ENCODE results near the gene IP6K3.
A peak's percentile ranks its signal among the peaks of the same experiment; 100 is the strongest.

Gene IP6K3

DNA sequence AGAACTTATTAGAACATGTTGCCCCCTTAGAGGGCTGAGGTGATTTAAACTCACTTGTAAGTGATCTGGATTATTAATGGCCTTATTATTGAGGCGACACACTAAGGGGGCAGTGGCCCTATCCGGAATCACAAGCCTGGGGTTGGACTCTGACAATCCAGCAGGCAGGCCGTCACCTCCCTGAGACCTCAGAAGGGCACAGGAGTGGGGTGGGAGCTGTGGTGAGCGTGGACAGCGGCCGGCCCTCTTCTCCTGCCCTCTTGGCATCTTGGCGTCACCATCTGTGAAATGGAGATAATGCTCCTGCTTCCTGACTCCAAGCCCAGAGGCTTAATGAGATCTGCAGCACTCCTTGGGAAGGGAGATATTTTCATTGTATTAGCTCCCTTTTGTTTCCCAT, 19.6 kb downstream of the IP6K3 start:
- no peak for DNase-seq
- TF ChIP-seq, protein P1, sequence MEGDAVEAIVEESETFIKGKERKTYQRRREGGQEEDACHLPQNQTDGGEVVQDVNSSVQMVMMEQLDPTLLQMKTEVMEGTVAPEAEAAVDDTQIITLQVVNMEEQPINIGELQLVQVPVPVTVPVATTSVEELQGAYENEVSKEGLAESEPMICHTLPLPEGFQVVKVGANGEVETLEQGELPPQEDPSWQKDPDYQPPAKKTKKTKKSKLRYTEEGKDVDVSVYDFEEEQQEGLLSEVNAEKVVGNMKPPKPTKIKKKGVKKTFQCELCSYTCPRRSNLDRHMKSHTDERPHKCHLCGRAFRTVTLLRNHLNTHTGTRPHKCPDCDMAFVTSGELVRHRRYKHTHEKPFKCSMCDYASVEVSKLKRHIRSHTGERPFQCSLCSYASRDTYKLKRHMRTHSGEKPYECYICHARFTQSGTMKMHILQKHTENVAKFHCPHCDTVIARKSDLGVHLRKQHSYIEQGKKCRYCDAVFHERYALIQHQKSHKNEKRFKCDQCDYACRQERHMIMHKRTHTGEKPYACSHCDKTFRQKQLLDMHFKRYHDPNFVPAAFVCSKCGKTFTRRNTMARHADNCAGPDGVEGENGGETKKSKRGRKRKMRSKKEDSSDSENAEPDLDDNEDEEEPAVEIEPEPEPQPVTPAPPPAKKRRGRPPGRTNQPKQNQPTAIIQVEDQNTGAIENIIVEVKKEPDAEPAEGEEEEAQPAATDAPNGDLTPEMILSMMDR (IDR thresholded peaks at IDR 0.05), result no peak
- no peaks in the 10 kb centered on the region for H3K9me3 Mint-ChIP-seq
- H3K36me3 Mint-ChIP-seq (ENCODE audit: low read depth), result peaks cover 38% of the 10 kb centered on the region
- H3K27ac Mint-ChIP-seq, result no peak overlapping the region
- H3K4me1 Mint-ChIP-seq, result peaks cover 33% of the 10 kb centered on the region
- no peak overlapping the region for H3K4me3 Mint-ChIP-seq
- peaks cover 46% of the 10 kb centered on the region for H3K27me3 Mint-ChIP-seq (ENCODE audit: low read depth, poor library complexity)

DNA sequence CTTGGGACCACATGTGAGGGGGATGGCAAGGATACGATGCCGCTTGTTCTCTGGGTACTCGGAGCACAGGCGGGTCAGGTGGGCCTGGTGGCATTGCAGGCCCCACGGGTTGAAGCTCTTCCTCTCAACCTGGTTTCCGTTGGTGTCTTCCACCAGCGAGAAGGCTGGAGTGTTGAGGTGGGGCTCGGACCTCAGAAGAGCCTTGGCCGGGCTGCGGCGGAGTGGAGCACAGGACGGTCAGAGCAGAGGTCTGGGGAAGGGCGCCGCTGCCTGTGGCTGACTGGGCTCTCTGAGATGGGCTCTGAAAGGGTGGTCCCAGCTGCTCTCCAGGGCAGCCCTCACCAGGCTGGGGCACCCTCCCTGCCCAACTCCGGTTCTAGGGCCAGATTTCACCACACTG, 20.0 kb downstream of the IP6K3 start:
- H3K9me3 Mint-ChIP-seq, result no peaks in the 10 kb centered on the region
- DNase-seq, result no peak
- TF ChIP-seq, protein P1 (IDR thresholded peaks at IDR 0.05), result no peak
- peaks cover 40% of the 10 kb centered on the region for H3K36me3 Mint-ChIP-seq (ENCODE audit: low read depth)
- H3K4me1 Mint-ChIP-seq, result peaks cover 32% of the 10 kb centered on the region
- H3K27ac Mint-ChIP-seq, result peak overlapping the region; percentile 31
- H3K4me3 Mint-ChIP-seq, result no peak overlapping the region
- H3K27me3 Mint-ChIP-seq (ENCODE audit: low read depth, poor library complexity), result peaks cover 50% of the 10 kb centered on the region

DNA sequence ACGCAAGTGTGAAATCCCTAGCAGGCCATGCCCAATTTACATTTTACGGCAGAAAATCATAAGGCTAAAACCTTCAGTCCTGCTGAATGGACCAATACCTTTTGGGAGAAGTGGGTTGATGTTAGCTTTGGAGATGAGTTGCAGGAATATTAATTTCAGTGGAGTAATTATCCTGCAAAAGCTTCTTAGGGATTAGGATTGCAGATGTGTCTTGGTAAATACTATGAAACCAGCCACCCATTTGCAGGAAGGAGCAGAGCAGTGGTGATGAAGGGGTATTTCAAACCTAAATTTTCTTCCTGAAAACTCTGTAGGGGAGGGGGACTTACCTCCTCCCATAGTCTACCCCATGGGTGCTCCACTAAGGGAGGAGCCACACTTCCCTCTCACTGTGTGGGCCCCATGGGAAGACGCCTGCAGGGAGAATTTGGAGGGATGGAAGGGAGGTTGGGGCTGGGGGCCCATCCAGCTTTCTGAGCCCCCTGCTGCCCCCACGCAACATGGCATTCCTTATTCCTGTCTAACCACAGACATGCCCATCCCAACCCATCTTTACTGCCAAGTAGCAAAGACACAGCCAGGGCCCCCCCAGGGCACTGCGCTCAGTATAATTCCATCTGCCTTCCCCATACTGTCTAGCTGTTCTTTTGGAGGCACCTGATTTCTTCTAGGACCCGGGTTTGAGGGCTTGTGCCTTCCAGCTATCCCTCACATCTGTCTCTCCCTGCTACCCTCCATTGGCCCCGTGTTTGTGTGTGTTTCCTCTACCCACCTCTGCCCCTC, 20.6 kb downstream of the IP6K3 start:
- Mint-ChIP-seq H3K27ac (peak overlapping the region; percentile 31), H3K27me3 (ENCODE audit: low read depth, poor library complexity) (peaks cover 52% of the 10 kb centered on the region), H3K9me3 (no peaks in the 10 kb centered on the region), H3K4me3 (no peak overlapping the region), H3K4me1 (peaks cover 26% of the 10 kb centered on the region), H3K36me3 (ENCODE audit: low read depth) (peaks cover 43% of the 10 kb centered on the region)
- TF ChIP-seq, protein P1 (IDR thresholded peaks at IDR 0.05), result no peak
- no peak for DNase-seq

DNA sequence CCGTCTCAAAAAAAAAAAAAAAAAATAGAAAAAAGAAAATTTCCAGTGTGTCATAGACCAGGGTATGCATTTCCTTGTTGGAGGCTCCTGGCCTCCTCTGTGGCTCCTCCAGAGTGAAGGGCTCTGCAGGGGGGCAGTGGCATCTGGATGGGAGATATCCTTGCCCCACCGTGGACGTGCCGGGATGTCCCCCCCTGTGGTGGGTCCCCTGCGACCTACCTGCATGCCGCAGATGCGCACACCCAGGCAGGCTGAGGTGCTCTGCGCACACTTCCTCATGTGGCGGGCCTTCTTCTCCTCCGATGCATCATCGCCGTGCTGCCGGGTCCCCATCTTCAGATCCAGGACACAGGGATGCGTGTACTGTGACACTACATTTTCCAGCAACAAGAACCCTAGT, 21.5 kb downstream of the IP6K3 start:
- TF ChIP-seq, protein P1 (IDR thresholded peaks at IDR 0.05), result no peak
- Mint-ChIP-seq H3K4me1 (peaks cover 17% of the 10 kb centered on the region), H3K27me3 (ENCODE audit: low read depth, poor library complexity) (peaks cover 55% of the 10 kb centered on the region), H3K4me3 (no peak overlapping the region), H3K36me3 (ENCODE audit: low read depth) (peaks cover 42% of the 10 kb centered on the region), H3K9me3 (no peaks in the 10 kb centered on the region), H3K27ac (no peak overlapping the region)
- no peak for DNase-seq

DNA sequence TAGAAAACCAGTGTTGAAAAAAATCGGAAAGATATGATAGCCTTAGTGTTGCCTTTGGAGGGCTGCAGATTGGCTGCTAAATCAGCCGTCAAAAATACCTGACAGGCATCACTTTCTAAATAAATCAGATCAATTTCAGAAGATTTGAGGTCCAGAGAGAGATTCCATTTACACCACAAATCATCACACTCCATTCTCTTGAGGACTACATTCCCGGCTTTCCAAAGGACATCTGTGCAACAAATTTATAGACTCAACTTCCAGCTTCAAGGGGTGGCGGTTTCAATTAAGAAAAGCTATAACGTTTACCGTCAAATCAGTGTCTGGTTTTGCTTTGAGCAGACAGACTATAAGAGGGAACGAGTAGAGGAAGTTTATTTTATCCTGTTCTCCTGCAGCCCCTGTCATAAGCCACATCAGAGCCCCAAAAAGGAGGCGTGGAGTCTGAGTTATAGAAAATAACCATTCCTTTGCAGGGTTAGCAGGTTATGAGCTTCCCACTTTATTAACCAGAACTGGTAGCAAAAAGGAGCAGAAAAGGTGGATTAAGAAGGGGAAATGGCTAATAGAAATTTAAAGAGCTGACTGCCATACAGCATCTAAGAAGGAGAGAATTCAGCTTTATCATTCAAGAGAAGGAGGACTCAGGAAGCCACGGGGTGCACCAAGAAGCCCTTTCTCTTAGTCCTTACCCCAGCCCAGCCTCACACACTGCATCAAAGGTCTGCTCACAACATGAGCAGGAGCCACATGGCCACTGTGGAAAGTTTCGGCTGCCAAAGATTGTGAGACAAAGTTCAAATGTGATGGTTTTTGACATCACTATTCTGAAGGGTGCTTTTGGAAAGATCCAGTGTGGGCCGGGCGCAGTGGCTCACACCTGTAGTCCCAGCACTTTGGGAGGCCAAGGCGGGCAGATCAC, 22.3 kb downstream of the IP6K3 start:
- no peak for DNase-seq
- no peaks in the 10 kb centered on the region for H3K9me3 Mint-ChIP-seq

More for the DNA sequence above, 22.3 kb downstream of the IP6K3 start:
- no peak overlapping the region for H3K27ac Mint-ChIP-seq
- peaks cover 14% of the 10 kb centered on the region for H3K4me1 Mint-ChIP-seq
- TF ChIP-seq, protein P1 (IDR thresholded peaks at IDR 0.05), result no peak
- no peak overlapping the region for H3K4me3 Mint-ChIP-seq
- peaks cover 64% of the 10 kb centered on the region for H3K27me3 Mint-ChIP-seq (ENCODE audit: low read depth, poor library complexity)
- peaks cover 37% of the 10 kb centered on the region for H3K36me3 Mint-ChIP-seq (ENCODE audit: low read depth)

Measured in nephron progenitor cell (in vitro differentiated cells).